Urinary bladder (tissue), 4 donors: Measurements from ENCODE around the gene PIP4K2A. TPM values are rescaled to one million over a fixed set of nuclear protein-coding genes. Genes with fewer than 3 reads are reported as not detected.
"Not testable (repeated sequence)": the region's sequence is repeated elsewhere in the genome, so short reads cannot be mapped to it uniquely, and the experiment has no call there.

Source experiments
- DNase-seq: peaks from one replicate; pipeline ENCODE4 v3.0.0-alpha.2; 2015; ENCODE audit errors: extremely low spot score
- H3K27ac ChIP-seq: one replicate; pipeline ENCODE4 v1.5.1; 2013; ENCODE audit warnings: low read depth, mild to moderate bottlenecking, moderate library complexity
- H3K36me3 ChIP-seq: one replicate; pipeline ENCODE4 v1.6.1; 2013; ENCODE audit warnings: mild to moderate bottlenecking, moderate library complexity; ENCODE audit not compliant: insufficient read depth
- H3K4me1 ChIP-seq: one replicate; pipeline ENCODE4 v1.6.1; 2013; ENCODE audit warnings: mild to moderate bottlenecking, moderate library complexity; ENCODE audit not compliant: insufficient read depth
- H3K4me3 ChIP-seq: one replicate; pipeline ENCODE4 v1.5.1; 2013; ENCODE audit warnings: low read depth, low read length
- WGBS: extraction: QIAGEN DNeasy Blood & Tissue Kit; methylation state at CpG from one replicate; pipeline ENCODE4 v1.1.7; 2013; 5-methylcytosine and 5-hydroxymethylcytosine counted together
- polyA plus RNA-seq: library from polyadenylated mRNA; stranded (reverse); fragments of 200-250 nt; gene quantifications from one replicate; pipeline ENCODE4 v1.2.3, GENCODE V29; 2013
- total RNA-seq: library from RNA; depleted of rRNA; stranded (reverse); fragments of >200 nt; gene quantifications from one replicate; pipeline ENCODE4 v1.2.3, GENCODE V29; 2014
- donor health status: healthy with polysubstance abuse.
- donor health status: healthy.

Gene PIP4K2A
- total and polyA plus RNA-seq, 2 donors = 27.0 to 29.1 TPM

GRCh38 chr10:22504766-22505165 is 209.6 kb downstream of the PIP4K2A start:
- Histone ChIP-seq H3K4me3 (no peak overlapping the region), H3K4me1 (no peaks in the 10 kb centered on the region), H3K36me3 (no peaks in the 10 kb centered on the region), H3K27ac (no peak overlapping the region)
- 45% methylated on average over 4 of the region's 4 CpGs for WGBS
- DNase-seq = no peak

GRCh38 chr10:22503315-22504088 is 210.9 kb downstream of the PIP4K2A start:
- no peaks in the 10 kb centered on the region for H3K4me1 ChIP-seq
- DNase-seq = no peak
- 77% methylated on average over 9 of the region's 9 CpGs for WGBS

DNA sequence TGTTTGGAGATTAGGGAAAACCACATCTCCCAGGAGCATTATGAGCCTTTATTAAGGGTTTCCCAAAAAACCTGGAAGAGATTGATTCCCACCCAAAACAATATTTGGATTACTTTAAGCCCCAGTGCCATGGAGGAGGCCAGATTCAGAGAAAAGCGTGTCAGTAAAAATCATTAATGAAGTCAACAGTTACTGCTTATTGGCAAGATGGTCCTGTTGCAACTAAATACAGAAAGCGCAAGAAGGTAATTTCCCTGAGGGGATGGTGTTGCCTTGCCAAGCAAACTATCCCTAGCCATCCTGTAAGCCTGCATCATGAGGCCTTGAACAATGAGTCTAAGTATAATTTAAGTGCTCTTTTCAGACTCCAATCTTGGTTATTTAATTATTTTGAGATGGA is 212.5 kb downstream of the PIP4K2A start:
- no peaks in the 10 kb centered on the region for H3K4me1 ChIP-seq
- DNase-seq = no peak
- 97% methylated on average over 2 of the region's 2 CpGs for WGBS
- no peak overlapping the region for H3K4me3 ChIP-seq
- H3K36me3 ChIP-seq = no peaks in the 10 kb centered on the region
- H3K27ac ChIP-seq = no peak overlapping the region

More at GRCh38 chr10:22503315-22504088, 210.9 kb downstream of the PIP4K2A start:
- H3K4me3 ChIP-seq = no peak overlapping the region
- no peaks in the 10 kb centered on the region for H3K36me3 ChIP-seq
- H3K27ac ChIP-seq = no peak overlapping the region

DNA sequence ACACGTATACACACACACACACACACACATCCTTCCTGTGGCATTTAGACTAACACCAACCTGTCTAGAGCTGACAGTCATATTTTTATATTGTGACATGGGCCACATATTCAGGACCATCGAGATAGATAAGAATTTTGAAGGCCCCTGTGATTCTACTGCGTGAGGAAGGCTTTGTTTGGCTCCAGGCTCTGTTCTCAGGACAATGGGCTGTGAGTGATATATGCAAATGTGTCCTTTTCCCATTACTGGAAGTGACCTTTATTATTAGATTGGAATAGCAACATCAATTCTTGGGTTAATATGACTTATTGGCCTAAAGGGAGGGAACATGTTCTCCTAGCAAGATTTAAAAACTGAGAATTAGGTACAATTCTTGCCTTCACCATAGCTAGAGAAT is 213.0 kb downstream of the PIP4K2A start:
- no peak for DNase-seq
- Histone ChIP-seq H3K4me3 (no peak overlapping the region), H3K4me1 (no peaks in the 10 kb centered on the region), H3K36me3 (no peaks in the 10 kb centered on the region), H3K27ac (no peak overlapping the region)
- 56% methylated on average over 3 of the region's 3 CpGs for WGBS

GRCh38 chr10:22500656-22501340 is 213.6 kb downstream of the PIP4K2A start:
- 26% methylated on average over 7 of the region's 7 CpGs for WGBS
- no peak overlapping the region for H3K27ac ChIP-seq
- H3K4me3 ChIP-seq = no peak overlapping the region
- DNase-seq = peak; percentile 43
- H3K36me3 ChIP-seq = no peaks in the 10 kb centered on the region
- no peaks in the 10 kb centered on the region for H3K4me1 ChIP-seq

GRCh38 chr10:22499973-22500372 is 214.4 kb downstream of the PIP4K2A start:
- H3K4me1 ChIP-seq, DNase-seq, H3K27ac ChIP-seq, H3K36me3 ChIP-seq, H3K4me3 ChIP-seq: not testable (repeated sequence)
- 95% methylated on average over 2 of the region's 2 CpGs for WGBS

DNA sequence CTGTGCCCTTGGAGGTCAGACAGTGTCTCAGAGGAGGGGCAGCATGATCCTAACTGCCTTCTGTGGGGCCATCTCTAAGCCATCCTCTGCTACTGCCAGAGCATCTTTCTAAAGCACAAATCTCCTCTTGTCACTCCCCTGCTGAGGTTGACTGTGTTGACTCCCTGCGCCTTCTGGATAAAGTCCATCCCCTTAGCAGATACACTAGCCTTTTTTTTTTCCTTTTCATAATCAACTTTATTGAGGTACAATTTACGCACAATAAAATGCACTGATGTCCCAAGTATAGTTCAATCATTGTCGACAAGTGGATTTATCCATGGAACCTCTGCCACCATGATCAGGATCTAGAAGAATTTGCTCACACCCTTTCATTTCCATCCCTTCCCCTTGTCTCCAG is 219.0 kb downstream of the PIP4K2A start:
- no peak overlapping the region for H3K27ac ChIP-seq
- 97% methylated on average over 3 of the region's 3 CpGs for WGBS
- DNase-seq = no peak

GRCh38 chr10:22494007-22494406 is 220.4 kb downstream of the PIP4K2A start:
- DNase-seq = no peak
- WGBS = 57% methylated on average over 3 of the region's 3 CpGs

More for the DNA sequence above, 219.0 kb downstream of the PIP4K2A start:
- H3K4me1 ChIP-seq = no peaks in the 10 kb centered on the region
- no peak overlapping the region for H3K4me3 ChIP-seq
- H3K36me3 ChIP-seq = no peaks in the 10 kb centered on the region

DNA sequence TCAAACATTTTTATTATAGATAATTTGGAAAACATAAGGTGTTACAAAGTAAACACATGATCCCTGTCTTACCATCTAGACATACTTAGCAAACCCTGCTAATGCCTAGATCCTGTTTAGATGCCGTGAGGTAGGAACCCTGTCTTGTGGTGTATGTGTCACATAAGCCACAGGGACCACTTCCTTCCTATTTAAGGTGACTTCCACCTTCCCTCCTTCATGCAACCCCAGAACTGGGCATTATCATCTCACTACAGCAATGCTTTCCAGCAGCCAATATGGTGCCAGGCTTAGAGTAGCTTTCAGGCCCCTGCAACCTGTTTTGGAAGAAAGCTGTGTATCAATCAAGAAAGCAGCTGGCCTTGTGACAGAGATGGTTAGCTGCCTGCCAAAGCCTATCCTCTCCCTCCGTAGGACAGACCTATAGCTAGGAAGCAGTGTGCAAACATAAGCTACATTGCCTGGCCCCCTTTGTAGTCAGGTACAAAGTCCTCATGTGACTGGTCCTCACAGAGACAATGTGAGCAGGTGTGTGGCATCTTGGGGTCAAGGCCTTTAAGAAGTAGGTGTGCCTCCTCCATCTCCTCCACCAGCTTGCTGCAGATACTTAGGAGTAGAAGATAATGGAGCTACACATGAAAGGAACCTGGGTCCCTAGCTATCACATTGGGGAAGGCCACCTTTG is 222.3 kb downstream of the PIP4K2A start:
- no peak for DNase-seq
- Histone ChIP-seq H3K36me3 (no peaks in the 10 kb centered on the region), H3K4me3 (no peak overlapping the region), H3K27ac (no peak overlapping the region), H3K4me1 (no peaks in the 10 kb centered on the region)
- WGBS = 80% methylated on average over 2 of the region's 2 CpGs

More at GRCh38 chr10:22494007-22494406, 220.4 kb downstream of the PIP4K2A start:
- Histone ChIP-seq H3K36me3 (no peaks in the 10 kb centered on the region), H3K27ac (no peak overlapping the region), H3K4me3 (no peak overlapping the region), H3K4me1 (no peaks in the 10 kb centered on the region)

GRCh38 chr10:22491480-22491879 is 222.9 kb downstream of the PIP4K2A start:
- Histone ChIP-seq H3K4me1 (no peaks in the 10 kb centered on the region), H3K36me3 (no peaks in the 10 kb centered on the region), H3K4me3 (no peak overlapping the region), H3K27ac (no peak overlapping the region)
- DNase-seq = no peak
- 97% methylated on average over 3 of the region's 3 CpGs for WGBS

DNA sequence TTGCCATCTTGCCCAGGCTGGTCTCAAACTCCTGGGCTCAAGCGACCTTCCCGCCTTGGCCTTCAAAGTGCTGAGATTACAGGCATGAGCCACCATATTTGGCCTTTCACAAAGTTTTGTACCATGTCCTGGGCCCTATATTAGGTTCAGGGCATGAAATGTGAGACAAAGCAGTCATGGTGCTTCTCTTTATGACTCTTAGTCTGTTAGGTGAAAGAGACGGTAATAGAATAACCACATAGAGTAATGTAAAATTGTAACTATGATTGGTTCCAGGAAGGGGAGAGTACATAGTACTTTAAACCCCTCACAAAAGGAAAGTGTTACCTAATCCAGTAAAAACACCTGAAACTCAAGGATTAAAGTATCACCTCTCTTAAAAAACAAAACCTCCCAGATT is 224.4 kb downstream of the PIP4K2A start:
- no peak overlapping the region for H3K27ac ChIP-seq
- no peaks in the 10 kb centered on the region for H3K36me3 ChIP-seq

GRCh38 chr10:22489467-22489866 is 224.9 kb downstream of the PIP4K2A start:
- Histone ChIP-seq H3K4me1 (no peaks in the 10 kb centered on the region), H3K27ac (no peak overlapping the region), H3K36me3 (no peaks in the 10 kb centered on the region), H3K4me3 (no peak overlapping the region)
- no peak for DNase-seq
- WGBS = 86% methylated on average over 4 of the region's 4 CpGs

More for the DNA sequence above, 224.4 kb downstream of the PIP4K2A start:
- 95% methylated on average over 3 of the region's 3 CpGs for WGBS
- no peak for DNase-seq
- Histone ChIP-seq H3K4me3 (no peak overlapping the region), H3K4me1 (no peaks in the 10 kb centered on the region)

- no peak for DNase-seq
Observed at GRCh38 chr10:22486431-22486830, 227.9 kb downstream of the PIP4K2A start.

More at GRCh38 chr10:22486431-22486830, 227.9 kb downstream of the PIP4K2A start:
- 65% methylated on average over 1 of the region's 1 CpG for WGBS
- H3K27ac ChIP-seq = no peak overlapping the region
- no peaks in the 10 kb centered on the region for H3K4me1 ChIP-seq
- H3K36me3 ChIP-seq = no peaks in the 10 kb centered on the region
- H3K4me3 ChIP-seq = no peak overlapping the region
